A549 (cell line): ENCODE results near the gene SCG5.

Experiments used
- BHLHE40 ChIP-seq: IDR thresholded peaks from 2 replicates; pipeline ENCODE4 v1.6.1; 2012; ENCODE audit warnings: low read depth, low read length, inconsistent platforms
- CEBPB ChIP-seq, 2 experiments: fragments of >200 bp in 1 of 2; sonication (Bioruptor Twin) in 1 of 2; formaldehyde crosslinking in 1 of 2; IDR thresholded peaks; 2 replicates each; pipeline ENCODE4 v1.6.1; 2012 to 2016
- CTCF ChIP-seq: fragments of >200 bp; sonication (Bioruptor Twin); formaldehyde crosslinking; IDR thresholded peaks from 3 replicates; pipeline ENCODE4 v1.5.1; 2016
- EP300 ChIP-seq, 2 experiments: fragments of >200 bp; sonication (Bioruptor Twin); formaldehyde crosslinking; IDR thresholded peaks; 2 replicates in 1 of 2; 3 replicates in 1 of 2; pipeline ENCODE4 v1.6.1; 2016 to 2017
- HDAC2 ChIP-seq: fragments of 200-600 bp; sonication (generic); IDR thresholded peaks from 2 replicates; pipeline ENCODE4 v1.6.1; 2016
- MAZ ChIP-seq: fragments of 150-350 bp; IDR thresholded peaks from 2 replicates; pipeline ENCODE4 v1.6.1; 2014; ENCODE audit warnings: antibody characterized with exemption, low read depth, low read length, borderline replicate concordance
- POLR2A ChIP-seq: IDR thresholded peaks from 2 replicates; pipeline ENCODE4 v1.6.1; 2012; ENCODE audit warnings: mild to moderate bottlenecking, low read length
- REST ChIP-seq: fragments of 200-600 bp; sonication (generic); IDR thresholded peaks from 2 replicates; pipeline ENCODE4 v1.6.1; 2016; ENCODE audit warnings: antibody characterized with exemption, mild to moderate bottlenecking, moderate library complexity
- SMC3 ChIP-seq: fragments of >200 bp; sonication (Bioruptor Twin); formaldehyde crosslinking; IDR thresholded peaks from 3 replicates; pipeline ENCODE4 v1.6.1; 2018; ENCODE audit warnings: inconsistent platforms

- no peak for TF ChIP-seq POLR2A
- TF ChIP-seq CTCF, result no peak
- TF ChIP-seq REST, result no peak
- TF ChIP-seq EP300 (IDR thresholded peaks at IDR 0.05), result no peak
- no peak for TF ChIP-seq SMC3
- no peak for TF ChIP-seq CEBPB (IDR thresholded peaks at IDR 0.05)
- TF ChIP-seq MAZ, result no peak
- TF ChIP-seq HDAC2, result no peak
- no peak for TF ChIP-seq BHLHE40
These were observed 49.6 kb downstream of the SCG5 start for GRCh38 chr15:32690941-32691688.
